ENCODE data around the gene TREML2. TPM values are rescaled to one million over a fixed set of nuclear protein-coding genes. Genes with fewer than 3 reads are reported as not detected.
"Not testable (repeated sequence)": the region's sequence is repeated elsewhere in the genome, so short reads cannot be mapped to it uniquely, and the experiment has no call there.

The TREML2 gene
- total and polyA plus RNA-seq, 12 donors = 0.01 to 0.38 (median 0.13) TPM; not detected in 7

DNA sequence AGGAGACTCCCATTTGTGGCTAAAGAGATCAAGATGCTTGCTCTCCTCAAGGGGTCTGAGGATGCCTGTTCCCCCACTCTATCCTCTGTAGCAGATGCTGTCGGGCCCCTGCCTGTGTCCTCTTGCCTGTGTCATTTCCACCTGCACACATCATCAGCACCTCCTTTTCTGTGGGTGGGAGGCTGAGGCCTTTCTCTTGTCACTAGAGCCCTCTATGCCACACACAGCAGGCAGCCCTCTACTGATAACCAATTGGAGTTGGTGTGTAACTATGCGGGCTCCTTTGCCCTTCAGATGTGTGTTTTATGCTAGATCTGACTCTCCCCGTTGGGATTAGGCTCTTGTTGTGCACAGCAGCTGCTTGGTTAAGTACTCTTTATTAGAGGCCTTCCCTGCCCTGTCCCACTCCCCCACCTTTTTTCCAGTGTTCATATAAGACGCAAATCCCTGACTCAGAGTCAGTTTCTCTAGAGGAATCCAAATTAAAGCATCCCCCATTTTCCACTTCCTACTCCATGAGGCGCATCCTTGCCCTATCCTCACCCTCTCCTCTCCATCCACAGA, 7.7 kb downstream of the TREML2 start:
- 68 to 71% methylated on average over 5 of the region's 5 CpGs for WGBS, 2 donors
- no peak for TF ChIP-seq CTCF (IDR thresholded peaks at IDR 0.05)
- Histone ChIP-seq H3K27ac (no peak overlapping the region), H3K4me3 (no peak overlapping the region), H3K4me1 (no peaks in the 10 kb centered on the region), H3K36me3 (no peaks in the 10 kb centered on the region), H3K9me3 (peaks cover 0 to 17% (median 4%) of the 10 kb centered on the region in 11 donors), H3K27me3 (peaks cover 0 to 54% (median 31%) of the 10 kb centered on the region in 7 donors)
- DNase-seq (no peak), ATAC-seq (no peak)
- intact Hi-C loops (cut with DNase I) = loop anchor here in 1 of 10 donors (10.0 kb wide), 1 partner anchor 122 kb away; no protein-coding TSS in a partner anchor

GRCh38 chr6:41191569-41191968, 9.4 kb downstream of the TREML2 start:
- 15 to 18% methylated on average over 6 of the region's 6 CpGs for WGBS, 2 donors
- H3K9me3 ChIP-seq = peaks cover 0 to 17% (median 4%) of the 10 kb centered on the region in 11 donors
- H3K27ac ChIP-seq = no peak overlapping the region
- DNase-seq = peak in 1 of 2 donors; percentile 45
- peak in 7 of 9 donors; percentile 20 to 57 (median 50) for TF ChIP-seq CTCF (IDR thresholded peaks at IDR 0.05)
- intact Hi-C loops (cut with DNase I) = loop anchor here in 1 of 10 donors (10.0 kb wide), 1 partner anchor 123 kb away; no protein-coding TSS in a partner anchor
- H3K27me3 ChIP-seq = peaks cover 0 to 45% (median 26%) of the 10 kb centered on the region in 7 donors
- no peak overlapping the region for H3K4me3 ChIP-seq
- no peaks in the 10 kb centered on the region for H3K4me1 ChIP-seq
- no peaks in the 10 kb centered on the region for H3K36me3 ChIP-seq
- peak in 4 of 8 donors; percentile 54 to 67 (median 59) for ATAC-seq

DNA sequence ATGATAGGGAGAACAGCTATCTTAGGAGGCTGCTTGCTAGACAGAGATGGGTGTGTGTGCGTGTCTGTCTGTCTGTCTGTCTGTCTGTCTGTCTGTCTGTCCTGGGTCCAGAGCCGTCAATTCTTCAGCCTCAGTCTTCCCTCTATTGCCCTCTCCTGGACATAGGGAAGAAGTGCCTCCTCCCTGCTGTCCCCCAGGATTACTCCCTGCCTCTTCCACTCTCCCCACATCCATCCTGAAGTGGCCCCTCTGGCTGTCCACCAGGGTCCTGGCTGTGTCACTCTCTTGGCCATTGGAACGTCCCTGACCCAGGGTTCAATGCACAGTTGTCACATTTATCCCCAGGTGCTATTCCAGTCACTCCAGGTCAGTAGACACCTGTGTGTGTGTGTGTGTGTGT, 10.2 kb downstream of the TREML2 start:
- no peak for DNase-seq
- no peak for TF ChIP-seq CTCF (IDR thresholded peaks at IDR 0.05)
- intact Hi-C loops (cut with DNase I) = loop anchor here in 1 of 10 donors (10.0 kb wide), 1 partner anchor 124 kb away; no protein-coding TSS in a partner anchor
- Histone ChIP-seq H3K4me1 (peaks cover 0 to 4% (median 0%) of the 10 kb centered on the region in 9 donors), H3K27me3 (peaks cover 0 to 42% (median 18%) of the 10 kb centered on the region in 7 donors), H3K9me3 (peaks cover 0 to 17% (median 4%) of the 10 kb centered on the region in 11 donors), H3K4me3 (no peak overlapping the region), H3K36me3 (no peaks in the 10 kb centered on the region), H3K27ac (no peak overlapping the region)
- 73 to 76% methylated on average over 3 of the region's 3 CpGs for WGBS, 2 donors
- no peak for ATAC-seq

DNA sequence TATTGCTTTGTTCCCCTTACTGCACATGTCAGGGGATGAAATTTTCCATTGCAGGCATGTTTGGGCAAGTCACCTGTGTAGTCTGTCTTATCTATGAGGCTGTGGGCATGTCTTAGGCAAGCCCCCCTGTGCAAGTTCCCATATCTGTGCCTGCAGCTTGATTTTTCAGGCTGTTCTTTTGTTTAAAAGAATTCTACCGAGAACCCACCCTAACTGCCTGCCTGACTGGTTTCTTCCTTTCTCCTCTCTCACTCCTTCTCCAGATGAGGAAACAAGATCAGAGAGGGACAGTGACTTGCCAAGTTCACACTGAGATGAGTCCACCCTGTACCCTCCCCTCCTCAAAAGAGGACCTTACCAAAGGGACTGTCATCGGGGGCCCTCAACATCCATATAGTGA, 11.0 kb downstream of the TREML2 start:
- DNase-seq = no peak

DNA sequence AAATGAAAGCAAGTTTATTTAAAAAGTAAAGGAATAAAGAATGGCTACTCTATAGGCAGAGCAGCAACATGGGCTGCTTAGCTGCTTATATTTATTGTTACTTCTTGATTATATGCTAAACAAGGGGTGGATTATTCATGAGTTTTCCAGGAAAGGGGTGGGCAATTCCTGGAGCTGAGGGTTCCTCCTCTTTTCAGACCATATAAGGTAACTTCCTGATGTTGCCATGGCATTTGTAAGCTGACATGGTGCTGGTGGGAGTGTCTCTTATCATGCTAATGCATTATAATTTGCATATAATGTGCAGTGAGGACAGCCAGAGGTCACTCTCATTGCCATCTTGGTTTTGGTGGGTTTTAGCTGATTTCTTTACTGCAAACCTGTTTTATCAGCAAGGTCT, 11.9 kb downstream of the TREML2 start:
- ATAC-seq; H3K36me3 ChIP-seq; H3K27ac ChIP-seq; DNase-seq; H3K4me1 ChIP-seq; intact Hi-C loops (cut with DNase I); H3K4me3 ChIP-seq: not testable (repeated sequence)
- peaks cover 0 to 25% (median 10%) of the 10 kb centered on the region in 7 donors for H3K27me3 ChIP-seq
- peaks cover 0 to 17% (median 4%) of the 10 kb centered on the region in 11 donors for H3K9me3 ChIP-seq

More for the DNA sequence above, 11.0 kb downstream of the TREML2 start:
- intact Hi-C loops (cut with DNase I) = loop anchor here in 1 of 10 donors (10.0 kb wide), 1 partner anchor 125 kb away; no protein-coding TSS in a partner anchor
- H3K27me3 ChIP-seq = peaks cover 0 to 33% (median 14%) of the 10 kb centered on the region in 7 donors
- H3K36me3 ChIP-seq = no peaks in the 10 kb centered on the region
- no peak for ATAC-seq
- no peak for TF ChIP-seq CTCF (IDR thresholded peaks at IDR 0.05)
- H3K4me1 ChIP-seq = peaks cover 0 to 9% (median 0%) of the 10 kb centered on the region in 9 donors
- H3K4me3 ChIP-seq = no peak overlapping the region
- H3K27ac ChIP-seq = no peak overlapping the region
- WGBS, 2 donors = 98% methylated on average over 2 of the region's 2 CpGs
- peaks cover 0 to 17% (median 4%) of the 10 kb centered on the region in 11 donors for H3K9me3 ChIP-seq
